ENCODE measurements around the gene CD93. TPM values are rescaled to one million over a fixed set of nuclear protein-coding genes. Genes with fewer than 3 reads are reported as not detected.

CD93 gene
- total RNA-seq, 1 experiment from 2014 or later: not detected

DNA sequence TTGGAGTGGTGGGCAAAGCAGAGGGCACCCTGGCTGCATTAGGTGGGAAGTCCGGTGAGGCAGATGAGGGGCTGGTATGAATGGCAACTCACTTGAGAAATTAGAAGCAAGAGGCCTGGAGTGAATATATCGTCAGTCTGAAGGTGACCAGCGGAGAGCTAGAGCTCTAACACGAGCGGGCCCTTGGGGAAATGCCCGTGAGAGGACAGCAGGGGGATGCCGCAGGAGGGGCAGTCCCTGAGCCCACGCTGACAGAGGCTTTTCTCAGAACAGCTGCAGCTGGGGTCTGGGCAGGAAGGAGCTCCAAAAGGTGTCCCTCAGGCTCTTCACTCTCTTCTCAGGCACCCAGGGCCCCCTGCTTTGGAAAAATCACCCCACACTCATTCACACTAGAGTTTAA, 32.0 kb upstream of the CD93 start:
- no peaks in the 10 kb centered on the region for H3K4me1 ChIP-seq
- DNase-seq: no peak
- TF ChIP-seq, protein P1, sequence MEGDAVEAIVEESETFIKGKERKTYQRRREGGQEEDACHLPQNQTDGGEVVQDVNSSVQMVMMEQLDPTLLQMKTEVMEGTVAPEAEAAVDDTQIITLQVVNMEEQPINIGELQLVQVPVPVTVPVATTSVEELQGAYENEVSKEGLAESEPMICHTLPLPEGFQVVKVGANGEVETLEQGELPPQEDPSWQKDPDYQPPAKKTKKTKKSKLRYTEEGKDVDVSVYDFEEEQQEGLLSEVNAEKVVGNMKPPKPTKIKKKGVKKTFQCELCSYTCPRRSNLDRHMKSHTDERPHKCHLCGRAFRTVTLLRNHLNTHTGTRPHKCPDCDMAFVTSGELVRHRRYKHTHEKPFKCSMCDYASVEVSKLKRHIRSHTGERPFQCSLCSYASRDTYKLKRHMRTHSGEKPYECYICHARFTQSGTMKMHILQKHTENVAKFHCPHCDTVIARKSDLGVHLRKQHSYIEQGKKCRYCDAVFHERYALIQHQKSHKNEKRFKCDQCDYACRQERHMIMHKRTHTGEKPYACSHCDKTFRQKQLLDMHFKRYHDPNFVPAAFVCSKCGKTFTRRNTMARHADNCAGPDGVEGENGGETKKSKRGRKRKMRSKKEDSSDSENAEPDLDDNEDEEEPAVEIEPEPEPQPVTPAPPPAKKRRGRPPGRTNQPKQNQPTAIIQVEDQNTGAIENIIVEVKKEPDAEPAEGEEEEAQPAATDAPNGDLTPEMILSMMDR (IDR thresholded peaks at IDR 0.05; ENCODE audit: insufficient read depth in 1 of 2, low read depth in 1 of 2, low read length in 1 of 2, severe bottlenecking in 1 of 2, unreplicated experiment in 1 of 2): no peak
- no TSS peak for BruUV-seq (replicated peaks)
- no peaks in the 10 kb centered on the region for H3K36me3 ChIP-seq (ENCODE audit: control insufficient read depth, insufficient read depth, low read length)
- H3K27me3 ChIP-seq (replicated peaks; ENCODE audit: control insufficient read depth, insufficient read depth, low read length): no peaks in the 10 kb centered on the region
- Mint-ChIP-seq H3K4me1 (ENCODE audit: low read depth, unreplicated experiment) (no peaks in the 10 kb centered on the region), H3K9me3 (ENCODE audit: unreplicated experiment) (no peaks in the 10 kb centered on the region), H3K4me3 (ENCODE audit: unreplicated experiment) (no peak overlapping the region), H3K27ac (ENCODE audit: unreplicated experiment) (no peak overlapping the region), H3K36me3 (ENCODE audit: insufficient read depth, unreplicated experiment) (no peaks in the 10 kb centered on the region), H3K27me3 (ENCODE audit: insufficient read depth, unreplicated experiment) (no peaks in the 10 kb centered on the region)
- no peaks in the 10 kb centered on the region for H3K9me3 ChIP-seq
- CTCF ChIA-PET: no interaction called here
- POLR2A ChIA-PET: no interaction called here
- H3K4me3 ChIP-seq (ENCODE audit: low read depth, low read length): no peak overlapping the region
- intact Hi-C loops (cut with micrococcal nuclease; ENCODE audit: unreplicated experiment): loop anchor here (10.0 kb wide), 1 partner anchor 47 kb away; no protein-coding TSS in a partner anchor

DNA sequence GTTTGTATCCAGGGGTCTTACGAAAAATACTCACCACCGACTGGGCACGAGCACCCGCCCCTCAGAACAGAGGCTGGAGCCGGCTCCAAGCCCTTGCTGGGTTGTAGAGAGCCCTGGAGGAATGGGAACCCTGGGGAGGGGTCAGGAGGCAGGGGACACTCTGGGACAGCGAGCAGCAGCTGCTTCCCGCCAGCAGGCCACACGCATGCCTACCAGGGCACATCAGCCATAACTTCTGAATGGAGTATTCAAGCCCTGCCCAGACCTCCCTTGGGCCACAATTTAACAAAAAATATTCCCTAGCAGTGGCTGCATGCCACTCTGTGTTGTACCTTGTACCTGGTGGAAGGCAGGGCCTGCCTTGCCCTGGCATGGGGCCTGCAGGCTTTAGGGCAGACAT, 31.6 kb upstream of the CD93 start:
- Histone ChIP-seq H3K27me3 (replicated peaks; ENCODE audit: control insufficient read depth, insufficient read depth, low read length) (no peaks in the 10 kb centered on the region), H3K4me3 (ENCODE audit: low read depth, low read length) (no peak overlapping the region), H3K4me1 (no peaks in the 10 kb centered on the region), H3K9me3 (no peaks in the 10 kb centered on the region), H3K36me3 (ENCODE audit: control insufficient read depth, insufficient read depth, low read length) (no peaks in the 10 kb centered on the region)
- intact Hi-C loops (cut with micrococcal nuclease; ENCODE audit: unreplicated experiment): loop anchor here (10.0 kb wide), 1 partner anchor 47 kb away; no protein-coding TSS in a partner anchor
- no TSS peak for BruUV-seq (replicated peaks)
- no peak overlapping the region for H3K27ac Mint-ChIP-seq (ENCODE audit: unreplicated experiment)
- H3K27me3 Mint-ChIP-seq (ENCODE audit: insufficient read depth, unreplicated experiment): no peaks in the 10 kb centered on the region
- DNase-seq: no peak
- CTCF ChIA-PET: no interaction called here
- no peaks in the 10 kb centered on the region for H3K4me1 Mint-ChIP-seq (ENCODE audit: low read depth, unreplicated experiment)
- no peaks in the 10 kb centered on the region for H3K9me3 Mint-ChIP-seq (ENCODE audit: unreplicated experiment)
- POLR2A ChIA-PET: no interaction called here
- no peaks in the 10 kb centered on the region for H3K36me3 Mint-ChIP-seq (ENCODE audit: insufficient read depth, unreplicated experiment)
- TF ChIP-seq, protein P1 (IDR thresholded peaks at IDR 0.05; ENCODE audit: insufficient read depth in 1 of 2, low read depth in 1 of 2, low read length in 1 of 2, severe bottlenecking in 1 of 2, unreplicated experiment in 1 of 2): no peak
- no peak overlapping the region for H3K4me3 Mint-ChIP-seq (ENCODE audit: unreplicated experiment)

DNA sequence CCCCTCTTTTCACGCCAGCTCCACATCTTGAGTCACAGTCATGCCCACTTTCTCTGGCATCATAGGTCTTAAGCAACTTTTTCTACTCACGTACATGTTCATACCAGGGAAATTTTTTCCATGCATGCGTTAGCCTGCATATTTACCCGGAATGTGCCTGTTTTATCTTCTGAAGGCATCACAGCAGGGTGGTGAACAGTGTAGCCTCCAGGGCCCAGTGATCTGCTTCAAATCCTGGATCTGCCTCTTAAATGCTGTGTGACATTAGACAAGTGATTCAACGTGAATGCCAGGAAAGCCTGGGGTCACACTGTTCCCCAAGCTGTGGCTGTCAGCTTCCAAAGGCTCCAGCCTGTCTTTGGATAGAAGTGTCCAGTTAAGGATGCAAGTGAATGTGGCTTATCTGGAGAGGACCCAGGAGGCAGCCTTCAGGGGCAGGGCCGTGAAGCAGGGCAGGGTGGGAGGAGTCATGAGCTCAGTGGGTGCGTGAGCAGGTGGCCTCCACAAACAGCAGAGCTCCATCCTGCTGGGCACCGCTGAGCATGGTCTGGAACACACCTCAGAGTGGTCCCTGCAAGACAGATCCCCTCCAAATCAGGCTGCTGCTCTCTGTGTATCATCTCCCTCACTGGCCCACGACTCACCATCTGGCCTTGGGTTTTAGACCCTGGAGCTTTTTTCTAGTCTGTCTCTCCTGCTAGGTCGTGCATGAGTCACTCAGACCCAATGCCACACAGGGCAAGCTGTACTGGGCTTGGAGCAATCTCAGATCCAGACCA, 30.4 kb upstream of the CD93 start:
- no TSS peak for BruUV-seq (replicated peaks)
- Histone ChIP-seq H3K9me3 (no peaks in the 10 kb centered on the region), H3K36me3 (ENCODE audit: control insufficient read depth, insufficient read depth, low read length) (no peaks in the 10 kb centered on the region), H3K4me1 (no peaks in the 10 kb centered on the region), H3K4me3 (ENCODE audit: low read depth, low read length) (no peak overlapping the region), H3K27me3 (replicated peaks; ENCODE audit: control insufficient read depth, insufficient read depth, low read length) (no peaks in the 10 kb centered on the region)
- Mint-ChIP-seq H3K27ac (ENCODE audit: unreplicated experiment) (no peak overlapping the region), H3K4me1 (ENCODE audit: low read depth, unreplicated experiment) (no peaks in the 10 kb centered on the region), H3K4me3 (ENCODE audit: unreplicated experiment) (no peak overlapping the region), H3K36me3 (ENCODE audit: insufficient read depth, unreplicated experiment) (no peaks in the 10 kb centered on the region), H3K9me3 (ENCODE audit: unreplicated experiment) (no peaks in the 10 kb centered on the region), H3K27me3 (ENCODE audit: insufficient read depth, unreplicated experiment) (no peaks in the 10 kb centered on the region)
- DNase-seq: no peak
- TF ChIP-seq, protein P1 (IDR thresholded peaks at IDR 0.05; ENCODE audit: insufficient read depth in 1 of 2, low read depth in 1 of 2, low read length in 1 of 2, severe bottlenecking in 1 of 2, unreplicated experiment in 1 of 2): no peak
- intact Hi-C loops (cut with micrococcal nuclease; ENCODE audit: unreplicated experiment): loop anchor here (10.0 kb wide), 1 partner anchor 48 kb away; no protein-coding TSS in a partner anchor
- ChIA-PET CTCF (no interaction called here), POLR2A (no interaction called here)

All from Caco-2 (cell line).